ENCODE data around the gene OR2C1.

The OR2C1 gene

GRCh38 chr16:3355589-3355988, at the start of gene OR2C1:
OR2C1 (plus strand) TSS chr16:3355889; CDS start chr16:3355941, 52 bp downstream.
- DNase-seq (ENCODE audit: low read depth), result no peak

- DNase-seq (ENCODE audit: low read depth), result no peak
Measured at GRCh38 chr16:3306078-3306477, 49.6 kb upstream of the OR2C1 start.

GRCh38 chr16:3311496-3311895, 44.2 kb upstream of the OR2C1 start:
- DNase-seq (ENCODE audit: low read depth), result no peak

DNA sequence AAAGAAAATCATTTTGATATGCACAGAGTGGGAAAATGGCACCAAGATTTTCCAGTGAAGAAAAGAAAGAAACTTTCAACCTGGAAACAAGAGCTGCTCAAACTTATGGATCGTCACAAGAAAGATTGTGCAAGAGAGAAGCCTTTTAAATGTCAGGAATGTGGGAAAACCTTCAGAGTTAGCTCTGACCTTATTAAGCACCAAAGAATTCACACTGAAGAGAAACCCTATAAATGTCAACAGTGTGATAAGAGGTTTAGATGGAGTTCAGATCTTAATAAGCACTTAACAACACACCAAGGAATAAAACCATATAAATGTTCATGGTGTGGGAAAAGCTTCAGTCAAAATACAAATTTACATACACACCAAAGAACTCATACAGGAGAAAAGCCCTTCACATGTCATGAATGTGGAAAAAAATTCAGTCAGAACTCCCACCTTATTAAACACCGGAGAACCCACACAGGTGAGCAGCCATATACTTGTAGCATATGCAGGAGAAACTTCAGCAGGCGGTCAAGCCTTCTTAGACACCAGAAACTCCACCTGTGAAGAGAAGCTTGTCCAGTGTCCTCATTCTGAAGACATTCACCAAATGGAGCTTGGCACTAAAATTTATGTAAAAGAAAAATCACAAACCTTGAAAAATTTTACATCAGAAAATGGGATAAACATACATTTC, 38.2 kb upstream of the OR2C1 start:
- DNase-seq (ENCODE audit: low read depth), result no peak

DNA sequence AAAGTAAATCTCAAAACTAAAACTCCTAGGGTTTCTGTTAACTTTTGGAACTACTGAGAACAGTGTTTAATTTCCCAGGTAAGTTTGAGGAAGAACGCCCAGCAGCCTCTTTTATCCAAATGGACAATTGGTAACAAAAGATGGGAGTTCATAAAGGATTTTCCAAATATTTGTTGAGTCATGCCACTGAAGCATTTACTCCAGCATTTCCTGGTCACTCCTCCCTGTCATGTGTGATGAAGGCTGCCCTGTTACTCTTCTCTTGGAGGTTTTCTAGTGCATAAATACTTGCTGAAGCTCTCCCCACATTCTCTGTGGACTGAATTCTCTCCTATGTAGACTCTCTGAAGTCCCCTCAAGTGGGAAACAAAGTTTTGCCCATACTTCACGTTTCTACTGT, 33.9 kb upstream of the OR2C1 start:
- no peak for DNase-seq (ENCODE audit: low read depth)

DNA sequence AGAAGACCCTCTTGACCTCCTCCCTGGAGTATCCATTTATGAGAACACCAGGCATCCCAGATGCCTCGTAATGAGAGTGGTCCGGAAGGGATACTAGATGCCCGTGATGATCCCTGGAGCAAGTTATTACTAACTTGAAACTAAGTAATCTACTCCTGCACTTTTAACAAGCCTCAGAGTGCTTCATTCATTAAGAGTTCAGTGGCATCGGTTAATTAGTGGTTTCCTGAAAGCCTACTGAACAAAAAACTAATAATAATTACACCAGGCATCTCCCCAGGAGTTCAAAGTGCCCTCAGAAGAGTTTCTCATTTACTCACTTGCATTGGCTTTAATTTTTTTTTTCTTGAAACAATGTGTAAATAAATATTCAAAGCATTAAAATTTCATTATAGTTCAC, 28.2 kb upstream of the OR2C1 start:
- DNase-seq (ENCODE audit: low read depth), result no peak

GRCh38 chr16:3328104-3328503, 27.6 kb upstream of the OR2C1 start:
- no peak for DNase-seq (ENCODE audit: low read depth)

- DNase-seq (ENCODE audit: low read depth), result no peak
Measured at GRCh38 chr16:3328643-3329042, 27.0 kb upstream of the OR2C1 start.

DNA sequence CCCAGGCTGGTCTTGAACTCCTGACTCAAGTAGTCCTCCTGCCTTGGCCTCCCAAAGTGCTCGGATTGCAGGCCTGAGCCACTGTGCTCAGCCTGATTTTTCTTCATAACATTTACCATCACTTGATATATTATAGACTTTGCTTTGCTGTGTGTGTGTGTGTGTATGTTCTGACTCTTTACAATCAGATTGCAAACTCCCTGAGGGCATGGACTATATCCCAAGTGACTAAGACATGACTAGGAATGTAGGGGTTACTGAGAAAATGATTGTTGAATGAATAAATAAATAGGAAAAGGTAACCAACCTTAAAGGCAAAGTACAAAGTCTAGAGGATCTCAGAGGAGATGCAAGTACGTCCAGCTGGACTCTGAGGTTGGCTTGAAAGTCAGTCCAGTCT, 9.6 kb upstream of the OR2C1 start:
- no peak for DNase-seq (ENCODE audit: low read depth)

GRCh38 chr16:3347586-3347985, 8.1 kb upstream of the OR2C1 start:
- no peak for DNase-seq (ENCODE audit: low read depth)

DNA sequence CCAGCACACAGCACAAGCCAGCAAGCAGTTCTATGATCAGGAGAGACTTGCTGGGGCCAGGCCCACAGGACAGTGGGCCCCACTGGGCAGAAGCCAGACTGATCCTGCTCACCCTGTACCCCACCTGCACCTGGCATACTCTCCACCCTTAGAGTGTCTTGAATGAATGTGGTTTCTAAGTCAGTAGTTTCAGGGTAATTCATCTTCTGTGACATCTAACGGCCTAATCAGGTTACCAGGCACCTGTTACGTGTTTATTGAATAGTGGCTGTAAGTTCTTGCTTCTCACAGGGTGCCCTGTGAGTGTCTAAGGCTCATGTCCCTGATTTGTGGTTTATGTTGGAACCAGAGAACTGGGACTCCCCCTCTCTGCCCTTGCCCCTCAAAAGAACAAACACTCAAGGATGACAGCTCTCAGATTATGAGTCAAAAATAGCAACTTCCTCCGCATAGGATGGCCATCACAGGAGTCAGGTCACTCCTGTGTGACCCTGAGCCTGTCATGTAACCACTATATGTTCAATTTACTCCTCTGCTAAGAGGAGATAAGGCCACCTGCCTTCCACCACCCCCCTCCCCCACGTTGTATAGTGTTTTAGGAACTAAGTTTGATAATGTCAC, 7.0 kb upstream of the OR2C1 start:
- no peak for DNase-seq (ENCODE audit: low read depth)

DNA sequence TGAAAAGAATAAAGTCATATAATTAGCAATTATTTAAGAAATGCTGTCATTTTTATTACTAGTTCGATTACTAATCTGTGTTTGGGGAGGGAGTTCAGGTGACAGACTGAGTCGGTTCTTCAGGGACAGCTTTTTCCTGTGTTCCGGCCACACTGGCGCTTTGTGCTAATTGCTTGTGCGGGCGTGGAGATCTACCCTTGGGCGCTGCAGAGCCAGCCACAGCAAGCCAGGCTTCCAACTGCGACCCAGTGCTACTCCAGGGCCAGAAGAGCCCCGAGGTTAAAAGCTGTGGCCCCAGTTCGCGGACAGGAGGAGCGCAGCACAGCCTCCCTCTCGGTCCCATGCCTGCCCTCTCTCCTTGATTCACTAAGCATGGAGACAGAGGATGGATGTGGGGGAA, 6.5 kb upstream of the OR2C1 start:
- DNase-seq (ENCODE audit: low read depth), result no peak

DNA sequence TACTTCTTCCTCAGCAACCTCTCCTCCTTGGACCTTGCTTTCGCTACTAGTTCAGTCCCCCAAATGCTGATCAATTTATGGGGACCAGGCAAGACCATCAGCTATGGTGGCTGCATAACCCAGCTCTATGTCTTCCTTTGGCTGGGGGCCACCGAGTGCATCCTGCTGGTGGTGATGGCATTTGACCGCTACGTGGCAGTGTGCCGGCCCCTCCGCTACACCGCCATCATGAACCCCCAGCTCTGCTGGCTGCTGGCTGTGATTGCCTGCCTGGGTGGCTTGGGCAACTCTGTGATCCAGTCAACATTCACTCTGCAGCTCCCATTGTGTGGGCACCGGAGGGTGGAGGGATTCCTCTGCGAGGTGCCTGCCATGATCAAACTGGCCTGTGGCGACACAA, 429 bp downstream of the OR2C1 start:
- no peak for DNase-seq (ENCODE audit: low read depth)

DNA sequence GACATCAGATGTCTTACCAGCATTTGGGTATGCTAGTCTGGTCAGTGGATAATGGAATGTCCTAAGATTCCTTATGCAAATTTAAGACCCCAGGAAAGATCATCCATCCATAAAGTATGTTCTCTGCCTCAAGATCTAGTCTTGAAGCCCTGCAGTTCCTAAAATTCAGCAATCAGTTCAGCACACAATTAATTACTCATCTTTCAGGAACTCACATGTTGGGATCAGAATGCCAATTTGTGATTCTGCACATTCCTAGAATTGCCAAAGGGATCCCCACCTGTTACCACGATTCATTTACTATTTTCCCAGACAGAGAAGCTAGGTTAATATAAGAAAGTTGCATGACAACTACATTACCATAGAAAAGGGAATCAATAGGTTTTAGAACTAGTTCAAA, 3.2 kb downstream of the OR2C1 start:
- DNase-seq (ENCODE audit: low read depth), result no peak

GRCh38 chr16:3362931-3363330, 7.2 kb downstream of the OR2C1 start:
- DNase-seq (ENCODE audit: low read depth), result no peak

DNA sequence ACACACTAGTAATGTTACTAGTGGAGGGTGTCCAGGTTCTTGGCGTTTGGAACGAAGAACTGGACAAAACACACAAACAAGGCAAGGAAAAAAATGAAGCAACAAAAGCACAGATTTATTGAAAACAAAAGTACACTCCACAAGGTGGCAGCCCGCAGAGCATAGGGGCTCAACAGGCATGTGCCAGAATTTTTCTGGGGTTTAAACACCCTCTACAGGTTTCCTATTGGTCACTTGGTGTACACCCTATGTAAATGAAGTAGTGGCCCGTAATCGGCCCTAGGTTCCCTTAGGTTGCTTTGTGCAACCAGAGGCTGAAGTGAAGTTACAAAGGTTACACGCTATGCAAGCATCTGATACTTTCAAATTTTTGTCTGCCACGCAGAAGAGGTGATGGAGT, 8.1 kb downstream of the OR2C1 start:
- DNase-seq (ENCODE audit: low read depth), result no peak

- peak; percentile 70 for DNase-seq (ENCODE audit: low read depth)
Measured at GRCh38 chr16:3364774-3365427, 9.2 kb downstream of the OR2C1 start.

- no peak for DNase-seq (ENCODE audit: low read depth)
Measured at GRCh38 chr16:3369073-3369472, 13.4 kb downstream of the OR2C1 start.

DNA sequence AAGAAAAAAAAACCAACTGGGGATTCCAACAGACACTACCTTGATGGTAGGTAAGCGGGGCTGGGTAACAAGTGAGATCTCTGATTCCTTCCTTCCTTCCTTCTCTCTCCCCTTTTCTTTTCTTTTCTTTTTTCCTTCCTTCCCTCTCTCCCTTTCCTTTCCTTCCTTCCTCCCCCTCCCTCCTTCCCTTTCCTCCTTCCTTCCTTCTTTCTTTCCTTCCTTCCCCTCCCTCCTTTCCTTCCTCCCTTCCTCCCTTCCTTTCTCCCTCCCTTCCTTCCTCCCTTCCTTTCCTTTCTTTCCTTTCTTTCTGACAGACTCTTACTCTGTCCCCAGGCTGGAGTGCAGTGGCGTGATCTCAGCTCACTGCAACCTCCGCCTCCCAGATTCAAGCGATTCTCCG, 20.0 kb downstream of the OR2C1 start:
- DNase-seq (ENCODE audit: low read depth), result no peak

GRCh38 chr16:3377917-3378316, 22.2 kb downstream of the OR2C1 start:
- DNase-seq (ENCODE audit: low read depth), result no peak

GRCh38 chr16:3383045-3383448, 27.4 kb downstream of the OR2C1 start:
- no peak for DNase-seq (ENCODE audit: low read depth)

GRCh38 chr16:3388325-3388724, 32.6 kb downstream of the OR2C1 start:
- DNase-seq (ENCODE audit: low read depth), result no peak

DNA sequence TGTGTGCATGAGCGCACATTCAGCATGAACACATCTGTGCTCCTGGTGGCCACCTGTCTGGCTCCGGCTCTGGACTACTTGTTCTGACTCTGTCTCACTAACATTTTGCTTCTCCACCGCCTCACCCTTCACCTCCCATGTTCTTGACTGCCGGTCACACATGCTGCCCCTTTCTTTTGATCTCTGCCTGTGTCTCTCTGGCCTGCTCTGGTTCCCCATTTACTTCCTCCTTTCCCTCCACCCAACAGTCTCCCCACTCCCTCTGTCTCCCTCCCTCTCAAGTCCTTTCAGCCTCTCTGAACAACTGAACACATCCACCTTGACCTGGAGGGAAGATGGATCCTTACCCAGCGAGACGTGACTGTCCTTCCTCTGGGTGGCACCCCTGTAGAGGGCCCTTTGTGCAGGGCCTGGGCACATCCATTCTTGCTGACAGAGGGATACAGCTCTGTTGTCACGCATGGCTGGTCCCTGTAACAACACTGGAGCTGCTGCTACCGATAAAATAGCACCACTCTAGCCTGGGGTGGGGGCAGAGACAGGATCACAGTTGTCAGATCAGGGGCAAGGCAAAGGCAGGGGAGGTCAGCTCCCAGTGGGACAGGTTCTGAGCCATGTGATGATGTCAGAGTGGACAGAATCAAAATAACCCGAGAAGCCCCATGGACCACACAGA, 34.1 kb downstream of the OR2C1 start:
- no peak for DNase-seq (ENCODE audit: low read depth)
